H1 (cell line): ENCODE data around the gene CAMKMT.

ENCODE experiments used
- CTCF ChIP-seq, 3 experiments: IDR thresholded peaks; 1 replicate in 2 of 3; 2 replicates in 1 of 3; pipeline versions ENCODE4 v1.5.1 to v1.6.1; 2011; ENCODE audit warnings: low read length in 3 of 3, mild to moderate bottlenecking in 3 of 3, inconsistent platforms in 2 of 3, low read depth in 1 of 3, moderate library complexity in 1 of 3; ENCODE audit not compliant: insufficient read depth in 1 of 3; ENCODE audit errors: control extremely low read depth in 1 of 3
- EZH2 ChIP-seq: fragments of 200-600 bp; sonication (generic); IDR thresholded peaks from 2 replicates; pipeline ENCODE4 v1.7.1; 2012; ENCODE audit warnings: low read depth, mild to moderate bottlenecking, moderate library complexity, low read length, inconsistent platforms; ENCODE audit not compliant: severe bottlenecking
- MAX ChIP-seq: IDR thresholded peaks from 2 replicates; pipeline ENCODE4 v1.6.1; 2012; ENCODE audit warnings: inconsistent platforms
- NRF1 ChIP-seq: IDR thresholded peaks from 2 replicates; pipeline ENCODE4 v1.6.1; 2011; ENCODE audit warnings: mild to moderate bottlenecking, low read depth, low read length, improper control_type of control experiment
- POLR2A ChIP-seq, 2 experiments: IDR thresholded peaks; 1 replicate in 1 of 2; 2 replicates in 1 of 2; pipeline ENCODE4 v1.6.1; 2011; ENCODE audit warnings: low read depth in 2 of 2, low read length in 2 of 2, mild to moderate bottlenecking in 2 of 2; ENCODE audit errors: control extremely low read depth in 1 of 2
- RAD21 ChIP-seq, 2 experiments: IDR thresholded peaks in 1 of 2; conservative IDR thresholded peaks in 1 of 2; 2 replicates each; pipeline ENCODE4 v1.6.1; 2011; ENCODE audit warnings: low read depth in 2 of 2, low read length in 2 of 2, improper control_type of control experiment in 1 of 2, inconsistent platforms in 1 of 2, mild to moderate bottlenecking in 1 of 2, moderate library complexity in 1 of 2
- SRF ChIP-seq: IDR thresholded peaks from 2 replicates; pipeline ENCODE4 v1.6.1; 2011; ENCODE audit warnings: mild to moderate bottlenecking, low read depth, low read length, moderate library complexity

DNA sequence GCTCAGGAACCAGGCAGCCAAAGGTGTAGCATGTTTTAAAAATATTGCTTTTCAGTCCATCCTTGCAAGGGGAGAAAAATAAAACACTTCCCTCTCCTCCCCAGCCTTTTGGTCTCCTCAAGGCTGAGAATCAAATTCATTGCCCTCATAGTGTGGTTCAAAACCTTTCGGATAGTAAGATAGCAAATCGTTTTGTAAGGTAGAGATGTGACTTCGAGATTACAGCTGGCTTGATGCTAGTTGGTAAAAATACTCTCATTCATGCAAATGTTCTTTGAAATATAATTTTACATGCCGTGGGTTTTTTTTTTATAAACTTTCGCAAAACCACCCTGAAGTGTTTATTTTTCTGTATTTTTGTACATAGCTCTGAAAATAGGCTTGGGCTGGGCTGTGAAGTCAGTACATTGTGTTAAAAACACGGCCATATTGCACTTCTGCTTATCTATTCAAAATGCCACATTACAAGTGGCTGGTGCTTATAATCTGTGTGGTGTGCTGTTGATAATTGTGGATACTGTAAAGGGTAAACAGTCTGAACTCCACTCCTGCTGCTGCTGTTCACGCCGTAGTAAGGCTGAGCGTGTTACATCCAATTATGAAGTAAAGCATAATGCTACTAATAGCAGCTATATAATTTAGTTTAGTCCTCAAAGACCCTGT, 407.7 kb downstream of the CAMKMT start:
- no peak for TF ChIP-seq NRF1
- TF ChIP-seq RAD21 (IDR thresholded peaks at IDR 0.05 in 1 of 2, conservative IDR thresholded peaks at IDR 0.05 in 1 of 2; ENCODE audit: low read depth in 2 of 2, low read length in 2 of 2) = no peak
- TF ChIP-seq MAX = no peak
- TF ChIP-seq POLR2A (IDR thresholded peaks at IDR 0.05; ENCODE audit: control extremely low read depth in 1 of 2, low read depth in 2 of 2, low read length in 2 of 2) = no peak
- no peak for TF ChIP-seq SRF
- TF ChIP-seq EZH2 = no peak
- no peak for TF ChIP-seq CTCF (IDR thresholded peaks at IDR 0.05; ENCODE audit: control extremely low read depth in 1 of 3, insufficient read depth in 1 of 3, low read depth in 1 of 3, low read length in 3 of 3)
